Naive thymus-derived CD4-positive, alpha-beta T cell (primary cell): ENCODE results near the gene ITGA6. TPM values are rescaled to one million over a fixed set of nuclear protein-coding genes. Genes with fewer than 3 reads are reported as not detected.

Experiments used
- ATAC-seq: fragments of 150-1000 bp; cut with Tn5 transposase; 2 replicates; pipeline ENCODE4 v1.10.0; 2021; ENCODE audit warnings: mild to moderate bottlenecking, moderate library complexity
- CTCF ChIA-PET: fragments of 350-600 bp; sonication (Branson Sonifier 250); formaldehyde crosslinking; loops from one replicate; lab custom pipeline; 2021; ENCODE audit warnings: antibody characterized with exemption; lab: Charles Lee
- POLR2A ChIA-PET: fragments of 350-600 bp; sonication (Branson Sonifier 250); formaldehyde crosslinking; loops from one replicate; lab custom pipeline; 2021; ENCODE audit warnings: antibody characterized with exemption, inconsistent platforms; lab: Charles Lee
- DNase-seq, 9 donors: peaks; one replicate each; pipeline versions ENCODE4 v3.0.0 to v3.0.0-alpha.2; 2020 to 2022; ENCODE audit warnings: mixed read lengths in 1 of 9
- H3K27ac ChIP-seq: one replicate; pipeline ENCODE4 v1.7.0; 2013; ENCODE audit warnings: mild to moderate bottlenecking, low read depth, low read length, moderate library complexity
- H3K27me3 ChIP-seq, 2 donors: one replicate each; pipeline ENCODE4 v1.7.0; 2013; ENCODE audit warnings: low read length in 2 of 2, mild to moderate bottlenecking in 2 of 2, moderate library complexity in 2 of 2; ENCODE audit not compliant: control insufficient read depth in 2 of 2, insufficient read depth in 2 of 2
- H3K36me3 ChIP-seq, 3 experiments: 1 replicate in 2 of 3; 2 replicates in 1 of 3; pipeline ENCODE4 v1.7.0; 2013; ENCODE audit warnings: low read length in 3 of 3, mild to moderate bottlenecking in 3 of 3, moderate library complexity in 1 of 3; ENCODE audit not compliant: insufficient read depth in 3 of 3, control insufficient read depth in 2 of 3
- H3K4me1 ChIP-seq, 2 donors: one replicate each; pipeline ENCODE4 v1.7.0; 2013; ENCODE audit warnings: low read length in 2 of 2, mild to moderate bottlenecking in 2 of 2, moderate library complexity in 1 of 2; ENCODE audit not compliant: control insufficient read depth in 2 of 2, insufficient read depth in 2 of 2
- H3K4me3 ChIP-seq: 2 replicates; pipeline ENCODE4 v1.7.0; 2013; ENCODE audit warnings: mild to moderate bottlenecking, low read length
- H3K9me3 ChIP-seq, 3 experiments: 1 replicate in 2 of 3; 2 replicates in 1 of 3; pipeline ENCODE4 v1.7.0; 2013; ENCODE audit warnings: low read length in 3 of 3; ENCODE audit not compliant: control insufficient read depth in 2 of 3
- H3K27ac Mint-ChIP-seq, 9 donors: one replicate each; pipeline ENCODE4 v1.8.0; 2020 to 2022; ENCODE audit warnings: mixed read lengths in 9 of 9, mild to moderate bottlenecking in 8 of 9, moderate library complexity in 5 of 9, inconsistent platforms in 2 of 9
- H3K27me3 Mint-ChIP-seq, 5 donors: one replicate each; pipeline ENCODE4 v1.8.0; 2021 to 2022; ENCODE audit warnings: mixed read lengths in 5 of 5, mild to moderate bottlenecking in 1 of 5
- H3K36me3 Mint-ChIP-seq, 5 donors: one replicate each; pipeline ENCODE4 v1.8.0; 2020 to 2022; ENCODE audit warnings: mixed read lengths in 5 of 5, mild to moderate bottlenecking in 3 of 5, inconsistent platforms in 1 of 5
- H3K4me1 Mint-ChIP-seq, 7 donors: one replicate each; pipeline ENCODE4 v1.8.0; 2020 to 2022; ENCODE audit warnings: mixed read lengths in 7 of 7, mild to moderate bottlenecking in 3 of 7, inconsistent platforms in 1 of 7
- H3K4me3 Mint-ChIP-seq, 10 donors: one replicate each; pipeline ENCODE4 v1.8.0; 2020 to 2022; ENCODE audit warnings: mild to moderate bottlenecking in 10 of 10, mixed read lengths in 10 of 10, moderate library complexity in 6 of 10, inconsistent platforms in 2 of 10
- H3K9me3 Mint-ChIP-seq, 11 donors: one replicate each; pipeline ENCODE4 v1.8.0; 2020 to 2022; ENCODE audit warnings: mixed read lengths in 11 of 11, mild to moderate bottlenecking in 4 of 11, inconsistent platforms in 1 of 11, moderate library complexity in 1 of 11
- intact Hi-C, 2 donors: fragments of 100-400 bp; cut with micrococcal nuclease; formaldehyde crosslinking; loops; one replicate each; pipeline ENCODE4 v1.15.1; 2023
- polyA plus RNA-seq, 2 donors: library from polyadenylated mRNA; unstranded; fragments of 300-500 nt; fragmentation: Illumina TruSeq; gene quantifications; one replicate each; pipeline ENCODE4 v1.2.3, GENCODE V29; 2021
- total RNA-seq, 6 experiments: library from RNA in 5 of 6; stranded (reverse) in 5 of 6; gene quantifications; 1 replicate in 5 of 6; 2 replicates in 1 of 6; pipeline ENCODE4 v1.2.3 and lab custom pipeline; 2021 to 2026

ITGA6 gene
- total and polyA plus RNA-seq, 7 experiments from 2014 or later, result 13.1 to 179 (median 132) TPM

DNA sequence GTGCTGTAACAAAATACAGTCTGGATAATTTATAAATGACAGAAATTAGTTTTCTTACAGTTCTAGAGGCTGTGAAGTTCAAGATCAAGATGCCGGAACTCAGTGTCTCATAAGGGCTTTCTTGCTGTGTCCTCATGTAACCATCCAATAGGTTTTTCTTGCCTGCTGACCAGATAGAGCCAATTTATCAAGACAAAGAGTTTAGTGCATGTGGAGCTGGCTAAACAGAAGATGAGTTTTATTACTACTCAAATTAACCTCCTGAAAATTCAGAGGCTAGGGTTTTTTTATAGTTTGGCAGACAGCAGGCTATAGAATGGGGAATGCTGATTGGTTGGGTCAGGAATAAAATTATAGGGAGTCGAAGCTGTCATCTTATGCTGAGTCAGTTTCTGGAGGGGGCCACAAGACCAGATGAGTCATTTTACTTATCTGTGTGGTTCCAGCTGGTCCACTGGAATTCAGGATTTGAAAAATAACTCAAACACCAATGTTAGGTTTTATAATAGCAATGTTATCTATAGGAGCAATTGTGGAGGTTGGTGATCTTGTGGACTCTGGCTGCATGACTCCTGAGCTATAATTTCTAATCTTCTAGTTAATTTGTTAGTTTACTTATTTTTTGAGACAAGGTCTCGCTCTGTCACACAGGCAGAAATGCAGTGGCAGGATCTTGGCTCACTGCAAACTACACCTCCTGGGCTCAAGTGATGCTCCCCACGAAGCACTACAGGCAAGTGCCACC lies 125.3 kb downstream of the ITGA6 start:
- peaks cover 0 to 3% (median 0%) of the 10 kb centered on the region in 3 experiments for H3K9me3 ChIP-seq
- intact Hi-C loops, result loop anchor here in 1 of 2 donors (10.0 kb wide), 2 partner anchors 658 to 802 kb away; partner anchors contain the start of genes CDCA7 and SLC25A12
- peaks cover 0 to 5% (median 0%) of the 10 kb centered on the region in 5 donors for H3K27me3 Mint-ChIP-seq
- peaks cover 0 to 7% (median 0%) of the 10 kb centered on the region in 3 experiments for H3K36me3 ChIP-seq
- H3K4me3 Mint-ChIP-seq, result no peak overlapping the region
- no peak overlapping the region for H3K27ac Mint-ChIP-seq
- ATAC-seq (no peak), DNase-seq (no peak)
- ChIA-PET CTCF (interaction anchor here (1.1 kb wide), 1 partner anchor 66 kb away, joined by 3 read pairs; no protein-coding TSS in a partner anchor), POLR2A (interaction anchor here (1.1 to 1.8 kb wide), 2 partner anchors 43 to 61 kb away, joined by 5 to 10 read pairs; no protein-coding TSS in a partner anchor)
- H3K4me1 ChIP-seq, result peaks cover 13 to 38% of the 10 kb centered on the region in 2 donors
- no peaks in the 10 kb centered on the region for H3K27me3 ChIP-seq
- peaks cover 0 to 48% (median 6%) of the 10 kb centered on the region in 5 donors for H3K36me3 Mint-ChIP-seq
- peaks cover 0 to 5% (median 0%) of the 10 kb centered on the region in 11 donors for H3K9me3 Mint-ChIP-seq
- no peak overlapping the region for H3K27ac ChIP-seq
- no peak overlapping the region for H3K4me3 ChIP-seq
- H3K4me1 Mint-ChIP-seq, result peaks cover 36 to 73% (median 64%) of the 10 kb centered on the region in 7 donors

DNA sequence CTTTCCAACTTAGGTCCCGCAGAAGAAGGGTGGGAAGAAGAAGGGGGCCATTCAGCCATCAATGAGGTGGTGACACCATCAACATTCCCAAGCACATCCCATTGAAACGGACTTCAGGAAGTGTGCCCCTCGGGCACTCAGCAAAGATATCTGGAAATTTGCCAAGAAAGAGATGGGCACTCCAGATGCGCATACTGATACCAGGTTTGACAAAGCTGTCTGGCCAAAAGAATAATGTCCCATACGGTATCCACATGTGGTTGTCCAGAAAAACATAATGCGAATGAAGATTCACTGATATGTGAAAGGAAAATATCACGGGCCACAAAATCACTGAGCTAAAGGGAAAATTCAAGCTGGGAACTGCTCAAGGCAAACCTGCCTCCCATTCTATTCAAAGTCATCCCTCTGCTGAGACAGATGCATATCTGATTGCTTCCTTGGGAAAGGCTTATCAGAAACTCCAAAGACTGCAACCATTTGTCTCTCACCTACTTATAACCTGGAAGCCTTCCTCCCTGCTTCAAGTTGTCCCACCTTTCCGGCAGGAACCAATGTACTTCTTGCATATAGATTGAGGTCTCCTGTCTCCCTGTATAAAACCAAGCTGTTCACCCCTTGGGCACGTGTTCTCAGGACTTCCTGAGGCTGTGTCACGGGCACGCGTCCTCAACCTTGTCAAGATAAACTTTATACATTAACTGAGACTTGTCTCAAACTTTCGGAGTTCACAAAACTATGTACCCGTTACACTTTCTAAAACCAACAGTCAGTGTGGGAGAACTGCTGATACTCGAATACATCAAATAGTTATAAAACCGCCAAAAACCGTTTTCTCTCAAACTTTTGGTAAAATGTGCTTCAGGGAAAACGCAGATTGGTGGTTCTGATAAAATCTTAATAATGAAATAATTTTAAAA lies 127.2 kb downstream of the ITGA6 start:
- peak overlapping the region; percentile 53 to 94 (median 88) for H3K4me3 Mint-ChIP-seq
- H3K27ac Mint-ChIP-seq, result peak overlapping the region in 8 of 9 donors; percentile 54 to 97 (median 86)
- H3K9me3 ChIP-seq, result no peaks in the 10 kb centered on the region
- DNase-seq (peak in 3 of 9 donors; percentile 5 to 17 (median 14)), ATAC-seq (no peak)
- POLR2A ChIA-PET, result interaction anchor here (0.5 to 3.9 kb wide), 13 partner anchors 18 to 122 kb away, joined by 3 to 42 read pairs (median 5); no protein-coding TSS in a partner anchor
- CTCF ChIA-PET, result interaction anchor here (0.9 to 1.8 kb wide), 5 partner anchors 40 to 125 kb away, joined by 3 to 6 read pairs (median 5); no protein-coding TSS in a partner anchor
- peaks cover 0 to 45% (median 4%) of the 10 kb centered on the region in 5 donors for H3K36me3 Mint-ChIP-seq
- peaks cover 0 to 5% (median 0%) of the 10 kb centered on the region in 5 donors for H3K27me3 Mint-ChIP-seq
- peaks cover 0 to 2% (median 0%) of the 10 kb centered on the region in 11 donors for H3K9me3 Mint-ChIP-seq
- no peaks in the 10 kb centered on the region for H3K27me3 ChIP-seq
- H3K27ac ChIP-seq, result peak overlapping the region; percentile 98
- peaks cover 42 to 77% (median 69%) of the 10 kb centered on the region in 7 donors for H3K4me1 Mint-ChIP-seq
- peaks cover 11 to 39% of the 10 kb centered on the region in 2 donors for H3K4me1 ChIP-seq
- intact Hi-C loops, result loop anchor here (1.0 to 10.0 kb wide), 16 partner anchors 38 to 1933 kb away; partner anchors contain the start of genes SLC25A12 (in 2 of the 2), CDCA7 (in 1 of the 2), DLX2 (in 1 of the 2) and GPR155 (in 1 of the 2)
- H3K36me3 ChIP-seq, result peaks cover 0 to 7% (median 0%) of the 10 kb centered on the region in 3 experiments
- H3K4me3 ChIP-seq, result peak overlapping the region; percentile 84

DNA sequence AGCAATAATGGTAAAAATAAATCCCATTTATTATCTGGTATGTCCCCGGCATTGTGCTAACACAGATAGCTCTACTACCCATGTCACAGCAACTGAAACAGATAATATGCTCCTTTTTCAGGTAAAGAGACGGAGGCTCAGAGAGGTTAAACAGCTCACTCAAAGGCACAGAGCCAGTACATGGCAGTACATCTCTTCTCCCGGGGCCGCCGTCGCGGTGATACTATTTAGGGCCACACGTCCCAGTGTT lies 127.8 kb downstream of the ITGA6 start:
- peak overlapping the region; percentile 98 for H3K27ac ChIP-seq
- Mint-ChIP-seq H3K4me3 (peak overlapping the region; percentile 88 to 99 (median 92)), H3K9me3 (peaks cover 0 to 2% (median 0%) of the 10 kb centered on the region in 11 donors), H3K4me1 (peaks cover 40 to 72% (median 64%) of the 10 kb centered on the region in 7 donors), H3K27me3 (peaks cover 0 to 5% (median 0%) of the 10 kb centered on the region in 5 donors), H3K27ac (peak overlapping the region; percentile 86 to 97 (median 95)), H3K36me3 (peaks cover 0 to 44% (median 4%) of the 10 kb centered on the region in 5 donors)
- POLR2A ChIA-PET, result interaction anchor here (0.5 to 3.9 kb wide), 14 partner anchors 9 to 122 kb away, joined by 3 to 42 read pairs (median 4); no protein-coding TSS in a partner anchor
- CTCF ChIA-PET, result interaction anchor here (0.9 to 1.8 kb wide), 5 partner anchors 39 to 126 kb away, joined by 3 to 6 read pairs (median 4); no protein-coding TSS in a partner anchor
- intact Hi-C loops, result loop anchor here (1.0 to 10.0 kb wide), 16 partner anchors 37 to 1932 kb away; partner anchors contain the start of genes SLC25A12 (in 2 of the 2), CDCA7 (in 1 of the 2), DLX2 (in 1 of the 2) and GPR155 (in 1 of the 2)
- peak overlapping the region; percentile 84 for H3K4me3 ChIP-seq
- H3K9me3 ChIP-seq, result no peaks in the 10 kb centered on the region
- no peak for ATAC-seq
- DNase-seq, result no peak
- no peaks in the 10 kb centered on the region for H3K27me3 ChIP-seq
- peaks cover 10 to 33% of the 10 kb centered on the region in 2 donors for H3K4me1 ChIP-seq
- peaks cover 0 to 10% (median 0%) of the 10 kb centered on the region in 3 experiments for H3K36me3 ChIP-seq

Other genes starting within 250 kb of the ITGA6 start
- 10 to 100 TPM; 56.0 to 70.6 (median 66.6) TPM for gene PDK1, start 128.5 kb downstream of the ITGA6 start, total RNA-seq
- 10 to 100 TPM; 65.6 to 79.8 TPM for gene PDK1, start 128.5 kb downstream of the ITGA6 start, polyA plus RNA-seq